Tibial nerve (tissue), 4 donors: ENCODE results near the gene SMYD3.

Experiments
- EP300 ChIP-seq, 2 donors: sonication (generic); formaldehyde crosslinking; IDR thresholded peaks; one replicate each; pipeline ENCODE4 v1.6.1; 2017; ENCODE audit warnings: antibody characterized with exemption in 2 of 2, mild to moderate bottlenecking in 1 of 2
- POLR2A ChIP-seq, 2 donors: fragments of 450-650 bp; IDR thresholded peaks; one replicate each; pipeline ENCODE4 v1.6.1; 2017; ENCODE audit warnings: antibody characterized with exemption in 2 of 2, mild to moderate bottlenecking in 2 of 2, moderate library complexity in 2 of 2
- TF ChIP-seq, protein P1 (sequence below), 5 experiments: fragments of 200-600 bp in 3 of 5; fragments of 450-650 bp in 2 of 5; sonication (generic) in 3 of 5; IDR thresholded peaks; one replicate each; pipeline ENCODE4 v1.5.1; 2016 to 2019; ENCODE audit warnings: antibody characterized with exemption in 5 of 5, mild to moderate bottlenecking in 3 of 5, moderate library complexity in 2 of 5

DNA sequence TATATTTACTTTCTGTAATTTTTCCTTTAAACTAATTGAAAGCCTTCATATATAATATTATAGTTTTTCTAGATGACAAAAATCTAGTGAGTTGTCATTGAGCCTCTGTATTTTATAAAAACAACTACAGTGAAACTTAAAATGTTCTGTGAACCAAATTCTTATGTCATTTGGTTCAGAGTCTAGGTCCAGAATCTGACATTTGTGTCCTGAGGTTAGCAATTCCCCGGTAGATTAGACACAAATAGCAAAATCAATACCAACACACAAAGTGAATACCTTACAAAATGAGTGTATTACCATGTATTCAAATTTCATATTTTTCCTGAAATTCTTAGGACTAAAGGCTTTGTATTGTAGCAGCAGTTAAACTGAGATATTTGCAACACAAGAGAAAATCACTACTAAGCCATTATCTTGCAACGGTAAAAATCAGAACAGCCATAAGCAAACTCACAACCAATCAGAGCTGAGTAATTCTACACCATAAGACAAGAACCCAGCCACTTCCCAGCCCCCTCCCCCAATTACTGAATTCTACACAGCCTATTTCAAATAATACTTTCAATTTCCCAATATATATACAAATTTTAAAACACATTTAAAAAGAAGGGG lies 573.5 kb downstream of the SMYD3 start:
- no peak for TF ChIP-seq POLR2A (IDR thresholded peaks at IDR 0.05)
- TF ChIP-seq, protein P1, sequence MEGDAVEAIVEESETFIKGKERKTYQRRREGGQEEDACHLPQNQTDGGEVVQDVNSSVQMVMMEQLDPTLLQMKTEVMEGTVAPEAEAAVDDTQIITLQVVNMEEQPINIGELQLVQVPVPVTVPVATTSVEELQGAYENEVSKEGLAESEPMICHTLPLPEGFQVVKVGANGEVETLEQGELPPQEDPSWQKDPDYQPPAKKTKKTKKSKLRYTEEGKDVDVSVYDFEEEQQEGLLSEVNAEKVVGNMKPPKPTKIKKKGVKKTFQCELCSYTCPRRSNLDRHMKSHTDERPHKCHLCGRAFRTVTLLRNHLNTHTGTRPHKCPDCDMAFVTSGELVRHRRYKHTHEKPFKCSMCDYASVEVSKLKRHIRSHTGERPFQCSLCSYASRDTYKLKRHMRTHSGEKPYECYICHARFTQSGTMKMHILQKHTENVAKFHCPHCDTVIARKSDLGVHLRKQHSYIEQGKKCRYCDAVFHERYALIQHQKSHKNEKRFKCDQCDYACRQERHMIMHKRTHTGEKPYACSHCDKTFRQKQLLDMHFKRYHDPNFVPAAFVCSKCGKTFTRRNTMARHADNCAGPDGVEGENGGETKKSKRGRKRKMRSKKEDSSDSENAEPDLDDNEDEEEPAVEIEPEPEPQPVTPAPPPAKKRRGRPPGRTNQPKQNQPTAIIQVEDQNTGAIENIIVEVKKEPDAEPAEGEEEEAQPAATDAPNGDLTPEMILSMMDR (IDR thresholded peaks at IDR 0.05), result no peak
- no peak for TF ChIP-seq EP300 (IDR thresholded peaks at IDR 0.05)
